Skin epidermis (tissue), 12 donors: ENCODE results near the gene FEZ2.
A peak's percentile ranks its signal among the peaks of the same experiment; 100 is the strongest.

Source experiments
- H3K27ac ChIP-seq, 21 experiments: fragments of 200-600 bp; sonication (generic) in 11 of 21; one replicate each; pipeline ENCODE4 v1.5.0; 2020; ENCODE audit warnings: mild to moderate bottlenecking in 3 of 21, inconsistent platforms in 2 of 21, moderate library complexity in 2 of 21
- H3K4me3 ChIP-seq, 7 experiments: fragments of 200-600 bp; sonication (generic) in 2 of 7; one replicate each; pipeline ENCODE4 v1.5.0; 2020; ENCODE audit warnings: inconsistent platforms in 2 of 7, mild to moderate bottlenecking in 2 of 7, moderate library complexity in 1 of 7

Gene FEZ2

DNA sequence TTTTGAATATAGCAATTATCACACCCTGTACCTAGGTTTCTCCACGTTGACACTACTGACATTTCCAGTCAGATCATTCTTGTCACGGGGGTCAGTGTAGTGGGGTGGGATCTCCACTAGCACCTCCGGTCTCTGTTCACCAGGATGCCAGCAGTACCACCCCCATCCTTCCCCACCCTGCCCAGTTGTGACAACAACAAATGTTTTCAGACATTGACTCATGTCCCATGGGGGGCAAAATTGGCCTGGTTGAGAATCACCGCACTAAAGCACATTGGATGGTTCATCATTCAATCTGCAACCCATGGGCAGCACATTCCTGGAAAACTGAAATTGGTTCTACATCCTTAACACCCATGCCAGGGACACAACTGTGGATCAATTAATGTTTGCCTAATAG lies 32.3 kb downstream of the FEZ2 start:
- Histone ChIP-seq H3K27ac (peak overlapping the region in 1 of 21 experiments; percentile 21), H3K4me3 (no peak overlapping the region)

DNA sequence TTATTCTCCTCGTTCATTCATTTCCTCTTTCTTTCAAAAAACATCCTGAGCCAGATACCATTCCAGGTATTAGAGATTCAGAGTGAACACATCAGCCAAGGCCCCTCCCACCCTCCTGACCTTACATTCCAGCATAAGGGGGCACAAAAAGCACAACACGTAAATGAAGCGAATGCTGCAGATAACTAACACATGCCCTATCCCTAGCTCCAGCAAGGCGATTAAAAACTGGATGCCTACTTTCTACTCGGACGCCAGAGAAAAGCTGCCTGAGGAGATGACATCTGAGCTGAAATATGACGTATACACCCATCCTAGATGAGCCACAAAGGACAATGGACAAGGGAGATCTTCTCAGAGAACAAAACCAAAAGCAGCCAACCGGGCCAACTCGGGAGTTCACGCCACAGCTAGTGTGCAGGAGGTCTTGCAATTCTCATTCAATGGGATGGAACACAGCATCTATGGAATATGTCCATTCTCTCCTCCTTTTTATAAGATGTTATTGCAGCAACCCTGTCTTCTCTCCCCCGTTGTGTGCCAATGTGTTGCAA lies 33.5 kb downstream of the FEZ2 start:
- Histone ChIP-seq H3K4me3 (no peak overlapping the region), H3K27ac (peak overlapping the region in 2 of 21 experiments; percentile 80 to 81)

DNA sequence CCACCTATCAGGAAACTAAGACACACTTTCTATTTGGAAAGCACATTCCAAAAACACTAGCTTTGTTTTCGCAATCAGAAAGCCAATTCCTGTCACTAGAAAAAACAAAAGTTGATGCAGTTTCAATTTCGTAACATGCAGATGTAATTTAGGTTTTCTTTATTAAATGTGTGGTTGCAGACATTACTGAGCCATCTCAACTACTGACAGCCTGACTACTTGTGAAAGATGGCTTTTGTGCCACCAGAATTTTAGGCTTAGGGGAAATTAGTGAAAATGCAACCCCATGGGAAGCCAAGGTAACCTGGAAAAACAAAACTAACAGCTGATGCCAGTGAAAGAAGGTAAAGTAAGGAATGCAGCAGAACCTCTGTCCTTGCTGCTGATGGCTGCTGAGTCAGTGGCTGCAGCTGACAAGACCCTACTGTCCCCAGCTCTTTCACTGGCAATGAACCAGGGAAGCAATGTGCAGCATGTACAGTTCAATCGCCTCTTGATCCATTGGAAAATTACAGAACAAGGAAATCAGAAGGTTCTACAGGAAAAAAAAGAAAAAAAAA lies 34.9 kb downstream of the FEZ2 start:
- Histone ChIP-seq H3K4me3 (no peak overlapping the region), H3K27ac (peak overlapping the region in 7 of 21 experiments; percentile 14 to 81 (median 54))

DNA sequence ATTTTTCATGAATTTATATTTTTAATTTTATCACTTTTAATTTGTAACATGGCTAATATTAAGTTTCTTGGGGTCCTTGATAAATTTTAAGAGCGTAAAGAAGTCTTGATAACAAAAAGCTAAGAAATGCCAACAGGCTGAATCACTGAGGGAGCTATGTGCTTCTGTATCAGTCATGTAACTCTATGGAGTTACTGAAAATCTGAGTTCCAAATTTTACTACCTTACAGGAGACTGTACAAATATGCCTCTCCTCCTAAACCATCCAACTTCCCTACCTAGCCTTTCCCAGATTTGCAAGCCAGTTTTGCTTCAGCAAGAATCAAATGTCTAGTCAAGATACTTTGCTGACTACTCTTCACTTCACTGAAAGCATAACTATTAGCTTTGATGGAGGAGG lies 35.7 kb downstream of the FEZ2 start:
- peak overlapping the region in 8 of 21 experiments; percentile 14 to 81 (median 44) for H3K27ac ChIP-seq
- no peak overlapping the region for H3K4me3 ChIP-seq

DNA sequence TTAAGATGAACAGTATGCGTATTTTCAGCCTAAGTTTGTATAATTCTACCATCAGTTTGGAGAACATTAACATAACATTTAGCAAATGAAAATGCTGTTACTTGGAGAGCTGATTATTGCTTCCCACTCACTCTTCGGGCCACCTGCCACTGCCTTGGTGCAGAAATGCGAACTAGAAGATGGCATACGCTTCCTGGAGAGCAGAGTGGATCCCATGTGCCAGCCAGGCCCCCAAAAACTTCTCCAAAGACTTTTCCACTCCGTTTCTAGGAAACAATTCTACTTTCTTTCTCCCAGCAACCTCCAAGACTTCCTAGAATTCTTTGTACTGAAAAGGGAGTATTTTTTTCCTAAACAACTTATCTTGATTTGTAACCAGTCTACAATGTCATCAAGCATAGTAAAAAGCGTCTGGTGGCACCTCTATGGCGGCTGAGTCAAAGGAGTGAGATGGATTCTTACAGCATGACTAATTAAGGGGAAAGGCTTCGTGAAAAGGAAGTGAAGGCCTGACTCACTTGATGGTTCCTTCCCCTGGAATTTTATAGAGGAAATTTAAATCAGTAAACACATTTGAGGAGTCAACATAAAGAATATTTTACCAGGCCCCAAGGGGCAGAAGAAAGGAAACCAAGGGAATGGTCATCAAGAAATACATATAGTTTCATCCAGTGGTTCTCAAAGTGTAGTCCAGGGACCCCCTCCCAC lies 36.6 kb downstream of the FEZ2 start:
- no peak overlapping the region for H3K4me3 ChIP-seq
- H3K27ac ChIP-seq, result peak overlapping the region in 10 of 21 experiments; percentile 4 to 81 (median 48)

DNA sequence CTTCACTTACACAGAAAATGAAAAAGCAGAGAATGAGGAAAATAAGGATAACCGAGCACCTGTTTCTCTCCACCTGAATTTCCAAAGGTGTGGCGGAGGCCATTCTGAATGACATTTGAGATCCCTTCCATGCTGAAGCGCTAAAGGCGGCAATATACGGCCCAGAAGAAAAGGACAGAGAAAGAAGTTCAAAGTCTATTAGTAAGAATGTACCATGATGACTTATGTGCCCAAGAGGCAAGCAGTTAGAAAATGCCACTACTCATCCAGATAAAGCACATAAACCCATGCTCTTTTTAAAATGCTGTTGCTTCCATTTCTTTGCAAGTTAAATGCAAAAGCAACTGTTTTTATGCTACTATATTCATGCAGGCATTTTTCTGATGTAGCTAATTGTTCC lies 37.2 kb downstream of the FEZ2 start:
- Histone ChIP-seq H3K27ac (peak overlapping the region in 4 of 21 experiments; percentile 4 to 81 (median 71)), H3K4me3 (no peak overlapping the region)

DNA sequence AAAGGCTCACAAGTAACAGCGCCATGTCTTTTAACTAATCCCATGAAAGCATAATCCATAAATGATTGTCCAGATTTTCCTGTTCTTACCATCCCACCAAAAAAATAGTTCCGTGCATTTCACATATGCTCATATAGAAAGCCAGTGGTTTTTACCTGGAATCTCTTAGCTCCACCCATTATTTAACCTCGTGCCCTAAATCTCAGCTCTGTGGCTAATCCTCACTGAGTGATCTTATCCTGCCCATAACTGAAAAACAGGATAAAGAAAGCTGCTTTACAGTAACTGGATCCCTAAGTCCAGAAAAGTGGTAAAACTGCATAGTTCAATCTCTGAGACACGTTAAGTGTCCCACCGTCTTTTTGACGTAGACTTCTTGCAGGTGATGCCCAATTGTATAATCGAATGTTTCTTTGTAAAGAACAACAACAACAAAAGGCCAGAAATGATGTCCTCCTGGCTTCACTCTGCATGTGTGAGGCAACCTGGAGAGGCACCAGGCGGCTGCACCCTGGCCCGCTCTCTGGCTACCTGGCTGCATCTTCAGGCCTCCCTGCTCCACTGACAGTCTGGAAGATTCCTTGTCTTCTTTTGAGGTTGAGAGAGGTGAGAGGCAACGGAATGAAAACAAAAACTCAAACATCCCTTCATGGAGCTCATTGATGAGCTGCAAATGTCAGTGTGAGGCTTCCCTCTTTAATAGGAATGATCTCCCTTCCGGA lies 38.6 kb downstream of the FEZ2 start:
- no peak overlapping the region for H3K27ac ChIP-seq
- H3K4me3 ChIP-seq, result no peak overlapping the region

DNA sequence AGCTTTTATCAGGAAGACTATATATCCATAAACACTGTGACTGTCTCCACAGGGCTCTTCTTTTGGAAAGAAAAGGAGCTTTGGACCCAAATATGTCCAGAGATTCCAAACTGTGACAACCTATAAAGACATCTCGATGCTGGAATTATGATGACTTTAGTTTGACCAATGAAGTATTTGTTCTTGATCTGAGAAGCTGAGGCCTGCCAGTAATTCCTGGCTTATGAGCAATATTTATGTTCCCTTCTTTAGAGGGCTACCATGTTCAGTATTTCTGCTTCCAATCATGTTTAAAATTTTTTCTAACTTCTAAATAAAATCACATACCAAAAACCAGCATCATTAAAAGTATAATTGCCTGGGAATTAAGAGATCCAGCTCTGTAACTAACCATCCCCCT lies 41.1 kb downstream of the FEZ2 start:
- Histone ChIP-seq H3K27ac (no peak overlapping the region), H3K4me3 (no peak overlapping the region)

DNA sequence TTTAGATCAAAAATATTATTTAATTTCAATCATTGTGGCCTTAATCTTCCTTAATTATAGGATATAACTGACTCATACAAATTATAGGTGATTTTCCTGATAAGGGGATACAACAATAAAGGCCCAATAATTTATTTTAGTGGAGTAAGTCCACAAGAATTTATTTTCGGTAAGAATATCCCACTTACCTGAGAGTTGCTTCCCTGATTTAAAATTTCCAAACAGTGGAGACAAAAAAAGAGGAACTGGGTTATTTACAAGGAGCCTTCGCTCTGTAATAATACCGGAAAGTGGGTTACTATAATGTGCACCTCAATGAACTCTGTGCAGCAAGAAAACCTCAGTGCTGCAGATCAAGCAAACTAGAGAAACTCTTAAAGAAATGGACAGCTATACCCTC lies 42.2 kb downstream of the FEZ2 start:
- Histone ChIP-seq H3K4me3 (no peak overlapping the region), H3K27ac (no peak overlapping the region)

DNA sequence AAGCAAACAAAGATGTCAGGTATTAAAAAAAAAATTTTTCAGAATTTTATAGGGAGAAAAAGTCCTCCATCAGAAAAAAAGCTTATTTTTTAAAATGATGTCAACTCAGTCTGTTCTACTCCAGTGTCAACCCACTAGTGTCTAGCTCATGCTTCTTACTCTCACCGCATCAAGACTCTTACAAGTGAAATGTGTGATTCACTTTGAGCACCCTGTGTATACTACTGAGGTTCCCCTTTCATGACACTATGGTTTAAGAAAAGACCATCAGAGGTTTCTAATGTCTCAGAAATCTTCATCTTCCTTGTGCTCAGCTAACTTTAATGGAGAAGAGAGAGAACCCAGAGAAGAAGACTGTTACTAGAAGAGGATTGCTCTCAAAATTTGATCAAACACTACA lies 43.4 kb downstream of the FEZ2 start:
- Histone ChIP-seq H3K27ac (no peak overlapping the region), H3K4me3 (no peak overlapping the region)

DNA sequence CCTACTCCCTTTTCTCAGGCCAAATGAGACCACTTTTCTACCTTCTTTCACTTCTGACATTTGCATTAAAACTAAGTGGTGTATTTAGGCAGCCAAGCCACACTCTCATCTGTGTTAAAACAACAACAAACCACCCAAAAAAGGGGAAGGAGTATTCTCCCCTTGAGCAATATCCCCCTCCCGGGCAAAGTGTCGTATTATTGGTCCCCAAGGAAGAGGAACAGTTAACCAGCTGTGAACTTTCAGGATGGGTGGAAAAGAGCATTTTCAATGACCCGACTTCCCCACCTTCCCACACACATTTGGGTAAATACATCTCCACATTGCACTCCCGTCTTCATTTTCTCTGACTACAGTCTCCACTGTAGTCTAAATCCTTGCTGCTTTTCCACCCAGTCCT lies 44.3 kb downstream of the FEZ2 start:
- Histone ChIP-seq H3K27ac (no peak overlapping the region), H3K4me3 (no peak overlapping the region)

DNA sequence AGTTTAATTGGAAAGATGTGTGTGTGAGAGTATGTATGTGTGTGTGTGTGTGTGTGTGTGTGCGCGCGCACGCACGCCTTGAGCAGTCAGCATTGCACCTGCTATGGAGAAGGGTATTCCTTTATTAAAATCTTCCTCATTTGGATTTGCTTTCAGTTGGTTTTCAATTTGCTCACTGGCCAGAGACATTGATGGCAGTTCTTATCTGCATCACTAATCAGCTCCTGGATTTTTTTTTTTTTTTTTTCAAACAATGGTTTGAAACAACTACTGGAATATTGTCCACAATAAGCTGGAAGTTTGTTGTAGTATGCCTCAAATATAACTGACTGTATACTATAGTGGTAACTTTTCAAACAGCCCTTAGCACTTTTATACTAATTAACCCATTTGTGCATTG lies 48.0 kb downstream of the FEZ2 start:
- Histone ChIP-seq H3K4me3 (no peak overlapping the region), H3K27ac (no peak overlapping the region)

DNA sequence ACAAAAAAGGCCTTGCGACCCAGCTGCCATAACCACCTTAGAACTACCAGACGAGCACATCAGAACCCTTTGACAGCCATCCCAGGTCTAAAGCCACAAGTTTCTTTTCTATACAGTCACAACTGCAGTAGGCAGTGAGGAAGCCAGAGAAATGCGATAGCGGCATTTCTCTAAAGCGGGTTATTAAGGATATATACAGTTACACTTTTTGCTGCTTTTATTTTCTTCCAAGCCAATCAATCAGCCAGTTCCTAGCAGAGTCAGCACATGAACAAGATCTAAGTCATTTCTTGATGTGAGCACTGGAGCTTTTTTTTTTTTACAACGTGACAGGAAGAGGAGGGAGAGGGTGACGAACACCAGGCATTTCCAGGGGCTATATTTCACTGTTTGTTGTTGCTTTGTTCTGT lies 48.8 kb downstream of the FEZ2 start:
- peak overlapping the region in 3 of 21 experiments; percentile 14 to 38 (median 33) for H3K27ac ChIP-seq
- no peak overlapping the region for H3K4me3 ChIP-seq

DNA sequence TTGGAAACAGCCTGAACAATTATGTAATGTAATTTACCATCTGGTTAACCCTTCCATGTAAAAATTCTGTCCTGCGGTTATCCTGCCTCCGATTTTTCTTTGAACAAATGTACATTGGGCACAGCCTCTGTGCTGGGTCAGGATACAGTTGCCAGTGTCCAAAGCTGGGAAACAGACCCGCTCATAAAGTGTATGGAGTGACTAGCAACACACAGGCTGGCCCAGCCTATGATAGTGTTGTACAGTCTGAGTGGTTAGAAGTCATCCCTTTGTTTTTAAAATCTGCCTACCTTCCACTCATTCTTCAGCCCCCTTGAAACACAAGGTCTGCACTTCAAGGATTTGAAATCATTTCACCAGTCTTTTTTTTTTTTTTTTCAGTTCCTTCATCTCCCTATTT lies 50.1 kb downstream of the FEZ2 start:
- no peak overlapping the region for H3K4me3 ChIP-seq
- no peak overlapping the region for H3K27ac ChIP-seq

DNA sequence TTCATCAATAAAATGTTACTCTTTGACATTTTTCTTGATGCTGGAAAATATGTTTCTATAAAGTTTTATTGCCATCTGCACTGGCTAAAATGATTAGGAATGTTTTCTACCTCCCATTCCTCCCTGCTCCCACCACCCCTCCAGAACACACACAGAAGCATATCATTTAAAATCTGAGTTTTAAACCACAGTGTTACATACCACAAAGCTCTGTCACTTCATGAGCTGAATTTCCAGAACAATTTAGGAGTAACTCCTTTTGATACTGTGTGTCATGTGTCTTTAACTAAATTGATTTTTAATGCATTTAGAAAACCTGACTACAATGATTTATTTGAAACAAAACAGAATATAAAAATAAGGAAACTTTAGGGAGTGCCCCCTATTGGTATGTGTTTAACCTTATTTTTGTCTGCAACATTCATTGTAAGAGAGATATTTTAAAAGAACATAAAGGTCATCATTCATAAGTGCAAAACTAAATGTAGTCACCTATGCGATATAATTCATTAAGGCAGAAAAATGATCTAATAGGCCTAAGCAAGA lies 52.0 kb downstream of the FEZ2 start:
- Histone ChIP-seq H3K27ac (no peak overlapping the region), H3K4me3 (no peak overlapping the region)

DNA sequence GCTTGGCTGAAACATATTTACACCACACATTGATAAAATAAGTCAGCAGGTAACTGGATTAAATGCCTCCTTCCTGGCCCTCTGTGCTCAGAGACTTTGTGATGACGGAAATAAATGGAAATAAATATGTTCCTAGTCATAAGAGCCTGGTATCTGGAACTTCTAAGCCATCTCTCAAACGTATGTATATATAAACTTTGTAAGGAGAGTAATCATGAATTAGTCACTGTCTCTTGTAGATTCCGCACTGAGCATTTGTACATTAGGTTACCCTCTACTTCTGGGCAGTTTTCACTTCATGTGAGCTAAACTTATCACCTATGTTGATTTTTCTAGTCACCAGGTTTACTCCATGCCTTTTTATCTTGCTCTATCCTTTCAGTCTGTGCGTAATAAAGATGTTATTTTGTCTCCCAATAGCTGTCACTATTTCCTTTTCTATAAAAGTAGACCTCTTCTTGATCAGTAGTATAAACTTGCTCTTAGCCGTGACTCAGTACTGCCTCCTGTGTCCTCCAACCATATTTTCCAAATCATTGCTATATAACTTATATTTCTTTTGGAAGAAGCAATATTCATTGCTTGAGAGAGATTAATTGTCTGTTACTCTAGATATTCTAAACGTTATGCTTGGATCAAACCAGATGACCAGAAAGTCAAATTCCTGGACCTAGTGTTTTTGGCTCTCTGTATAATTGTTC lies 53.2 kb downstream of the FEZ2 start:
- no peak overlapping the region for H3K27ac ChIP-seq

DNA sequence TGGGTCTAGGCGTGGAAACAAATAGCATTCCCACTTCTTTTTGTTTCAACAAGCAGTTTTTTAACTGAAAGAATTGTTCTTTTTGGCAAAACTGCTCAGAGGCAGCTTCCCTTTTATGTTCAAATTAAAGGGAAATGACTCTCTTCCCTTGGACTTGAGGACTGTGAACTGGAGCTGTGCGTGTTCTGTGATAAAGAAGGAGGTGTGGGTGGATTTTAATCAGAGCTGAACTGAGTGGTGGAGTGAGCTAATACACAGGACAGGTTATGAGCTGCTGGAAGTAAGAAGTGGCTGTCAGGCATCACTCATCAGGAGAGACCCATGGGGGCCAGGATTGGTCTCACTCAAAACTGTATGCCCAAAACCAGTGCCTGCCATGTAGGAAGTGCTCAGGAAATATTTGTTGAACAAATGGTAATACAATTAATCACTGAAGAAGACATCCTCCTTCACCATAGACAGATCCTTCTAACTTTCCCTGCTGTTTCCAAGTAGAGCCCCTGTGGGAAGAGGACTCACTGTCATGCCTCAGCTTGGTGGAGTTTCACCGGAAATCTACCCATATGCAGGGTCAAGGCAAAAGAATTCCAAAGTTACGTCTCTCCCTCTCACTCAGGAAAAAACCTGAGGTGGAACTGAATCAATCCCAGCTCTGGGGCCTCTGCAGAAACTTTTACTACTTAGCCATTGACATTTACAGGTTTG lies 55.9 kb downstream of the FEZ2 start:
- Histone ChIP-seq H3K27ac (peak overlapping the region in 3 of 21 experiments; percentile 8 to 51 (median 37)), H3K4me3 (no peak overlapping the region)

More for the DNA sequence above, 53.2 kb downstream of the FEZ2 start:
- H3K4me3 ChIP-seq, result no peak overlapping the region

DNA sequence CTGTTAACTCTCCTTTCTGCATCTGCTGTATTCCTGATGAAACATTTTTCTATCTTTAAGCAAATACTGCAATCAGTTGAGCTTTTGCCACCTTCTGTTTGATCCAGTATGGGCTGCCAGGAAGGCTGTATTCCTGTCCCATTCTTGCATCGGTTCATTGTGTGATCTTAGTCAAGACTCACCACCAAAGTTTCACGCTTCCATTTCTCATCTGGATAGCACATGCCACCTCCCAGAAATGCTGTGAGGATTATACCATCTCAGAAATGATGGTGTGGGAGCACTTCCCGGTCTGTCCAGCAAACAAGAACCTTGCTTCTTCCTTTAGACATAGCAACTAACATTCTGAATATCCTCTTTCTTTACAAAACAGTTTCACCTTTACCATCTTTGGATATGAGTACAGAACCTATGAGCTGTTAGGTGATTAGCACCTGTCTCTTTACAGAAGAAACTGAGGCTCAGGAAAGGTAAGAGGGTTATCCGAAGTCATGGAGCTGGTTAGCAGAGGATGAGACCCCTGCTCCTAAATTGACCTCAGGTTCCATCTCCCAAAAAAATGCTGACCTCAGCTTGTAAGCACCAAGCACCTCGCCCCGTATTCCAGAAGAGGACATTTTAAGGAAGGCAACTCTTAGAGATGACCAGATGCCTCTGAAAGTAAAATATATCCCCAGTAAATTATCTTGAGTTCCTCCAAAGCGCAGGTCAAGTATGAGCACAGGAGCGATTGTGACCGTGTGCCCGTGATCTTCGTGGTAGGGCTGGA lies 56.8 kb downstream of the FEZ2 start:
- Histone ChIP-seq H3K27ac (peak overlapping the region in 4 of 21 experiments; percentile 8 to 51 (median 38)), H3K4me3 (no peak overlapping the region)
